NCI-H2029 (cell line): ENCODE measurements around the gene CTNND2.
"Not testable (repeated sequence)": the region's sequence is repeated elsewhere in the genome, so short reads cannot be mapped to it uniquely, and the experiment has no call there.

ENCODE experiments used
- DNase-seq: peaks from one replicate; lab custom pipeline; 2025; lab: John Stamatoyannopoulos, UW

The CTNND2 gene

GRCh38 chr5:11873587-11873986 lies 30.7 kb downstream of the CTNND2 start:
- DNase-seq, result no peak

- no peak for DNase-seq
Measured at GRCh38 chr5:11869203-11869602, 35.0 kb downstream of the CTNND2 start.

- no peak for DNase-seq
Measured at GRCh38 chr5:11863911-11864310, 40.3 kb downstream of the CTNND2 start.

- no peak for DNase-seq
Measured at GRCh38 chr5:11857391-11857790, 46.9 kb downstream of the CTNND2 start.

GRCh38 chr5:11854936-11855335 lies 49.3 kb downstream of the CTNND2 start:
- no peak for DNase-seq

GRCh38 chr5:11853796-11854195 lies 50.5 kb downstream of the CTNND2 start:
- no peak for DNase-seq

GRCh38 chr5:11853140-11853539 lies 51.1 kb downstream of the CTNND2 start:
- no peak for DNase-seq

- DNase-seq, result no peak
Measured at GRCh38 chr5:11852717-11853087, 51.5 kb downstream of the CTNND2 start.

- DNase-seq, result no peak
Measured at GRCh38 chr5:11851965-11852716, 52.1 kb downstream of the CTNND2 start.

GRCh38 chr5:11851416-11851815 lies 52.8 kb downstream of the CTNND2 start:
- DNase-seq, result no peak

GRCh38 chr5:11828566-11828965 lies 75.7 kb downstream of the CTNND2 start:
- DNase-seq, result not testable (repeated sequence)

- DNase-seq, result no peak
Measured at GRCh38 chr5:11822598-11822997, 81.6 kb downstream of the CTNND2 start.

GRCh38 chr5:11815916-11816315 lies 88.3 kb downstream of the CTNND2 start:
- no peak for DNase-seq

GRCh38 chr5:11815481-11815880 lies 88.8 kb downstream of the CTNND2 start:
- DNase-seq, result no peak

GRCh38 chr5:11814373-11814772 lies 89.9 kb downstream of the CTNND2 start:
- DNase-seq, result no peak

- DNase-seq, result no peak
Measured at GRCh38 chr5:11809407-11809806, 94.8 kb downstream of the CTNND2 start.

GRCh38 chr5:11803436-11803835 lies 100.8 kb downstream of the CTNND2 start:
- no peak for DNase-seq

GRCh38 chr5:11801061-11801460 lies 103.2 kb downstream of the CTNND2 start:
- no peak for DNase-seq

GRCh38 chr5:11797132-11797531 lies 107.1 kb downstream of the CTNND2 start:
- DNase-seq, result no peak

GRCh38 chr5:11793396-11793795 lies 110.8 kb downstream of the CTNND2 start:
- no peak for DNase-seq

GRCh38 chr5:11792621-11793020 lies 111.6 kb downstream of the CTNND2 start:
- no peak for DNase-seq

GRCh38 chr5:11791792-11792191 lies 112.5 kb downstream of the CTNND2 start:
- DNase-seq, result no peak

- no peak for DNase-seq
Measured at GRCh38 chr5:11790201-11790600, 114.0 kb downstream of the CTNND2 start.

GRCh38 chr5:11785771-11786352 lies 118.4 kb downstream of the CTNND2 start:
- DNase-seq, result no peak
